HepG2 (cell line): ENCODE measurements around the gene PGAP1. TPM values are rescaled to one million over a fixed set of nuclear protein-coding genes. Genes with fewer than 3 reads are reported as not detected.

Experiments used
- CHD4 ChIP-seq: fragments of 200-600 bp; sonication (generic); IDR thresholded peaks from 2 replicates; pipeline ENCODE4 v1.7.0; 2017; ENCODE audit warnings: mild to moderate bottlenecking, low read length, borderline replicate concordance
- CTCF ChIP-seq: sonication (generic); formaldehyde crosslinking; IDR thresholded peaks from 2 replicates; pipeline ENCODE4 v1.5.0; 2020; ENCODE audit warnings: mild to moderate bottlenecking, missing genetic modification reagents, moderate library complexity
- ESRRA ChIP-seq: sonication (generic); formaldehyde crosslinking; IDR thresholded peaks from 2 replicates; pipeline ENCODE4 v1.5.1; 2020; ENCODE audit warnings: mild to moderate bottlenecking, low read depth, missing genetic modification reagents
- HMGA1 ChIP-seq: sonication (generic); formaldehyde crosslinking; conservative IDR thresholded peaks from 2 replicates; pipeline ENCODE4 v1.4.0; 2020; ENCODE audit warnings: missing genetic modification reagents
- LRRFIP1 ChIP-seq: sonication (generic); formaldehyde crosslinking; conservative IDR thresholded peaks from 2 replicates; pipeline ENCODE4 v1.4.0; 2020; ENCODE audit warnings: missing genetic modification reagents
- MAZ ChIP-seq, 2 experiments: sonication (generic) in 1 of 2; formaldehyde crosslinking in 1 of 2; IDR thresholded peaks; 2 replicates each; pipeline versions ENCODE4 v1.5.0 to v1.6.1; 2012 to 2020; ENCODE audit warnings: low read depth in 2 of 2, mild to moderate bottlenecking in 2 of 2, borderline replicate concordance in 1 of 2, improper control_type of control experiment in 1 of 2, low read length in 1 of 2, missing genetic modification reagents in 1 of 2, moderate library complexity in 1 of 2
- MED1 ChIP-seq: sonication (generic); formaldehyde crosslinking; IDR thresholded peaks from 2 replicates; pipeline ENCODE4 v1.4.0; 2020; ENCODE audit warnings: missing genetic modification reagents
- NFE2L2 ChIP-seq: fragments of 150-350 bp; IDR thresholded peaks from 2 replicates; pipeline ENCODE4 v1.6.1; 2014; ENCODE audit warnings: low read length
- NONO ChIP-seq, 2 experiments: fragments of 450-650 bp in 1 of 2; sonication (generic) in 1 of 2; formaldehyde crosslinking in 1 of 2; IDR thresholded peaks in 1 of 2; conservative IDR thresholded peaks in 1 of 2; 2 replicates each; pipeline versions ENCODE4 v1.6.1 to v1.8.0; 2017 to 2022; ENCODE audit warnings: mild to moderate bottlenecking in 1 of 2, missing genetic modification reagents in 1 of 2, moderate library complexity in 1 of 2
- THYN1 ChIP-seq: sonication (generic); formaldehyde crosslinking; IDR thresholded peaks from 2 replicates; pipeline ENCODE4 v1.8.1; 2023; ENCODE audit warnings: low read depth, mild to moderate bottlenecking, moderate library complexity, missing genetic modification reagents, borderline replicate concordance
- YEATS2 ChIP-seq: sonication (generic); formaldehyde crosslinking; IDR thresholded peaks from 2 replicates; pipeline ENCODE4 v1.4.0; 2020; ENCODE audit warnings: missing genetic modification reagents, borderline replicate concordance
- ZGPAT ChIP-seq: IDR thresholded peaks from 2 replicates; pipeline ENCODE4 v1.6.1; 2016; ENCODE audit warnings: mild to moderate bottlenecking
- ZNF563 ChIP-seq: sonication (generic); formaldehyde crosslinking; IDR thresholded peaks from 2 replicates; pipeline ENCODE4 v1.8.0; 2022; ENCODE audit warnings: mild to moderate bottlenecking, moderate library complexity, missing genetic modification reagents
- ZNF747 ChIP-seq: sonication (generic); formaldehyde crosslinking; IDR thresholded peaks from 2 replicates; pipeline ENCODE4 v1.8.1; 2023; ENCODE audit warnings: missing genetic modification reagents, mild to moderate bottlenecking, borderline replicate concordance
- ZNF768 ChIP-seq: sonication (generic); formaldehyde crosslinking; IDR thresholded peaks from 2 replicates; pipeline ENCODE4 v1.4.0; 2020; ENCODE audit warnings: missing genetic modification reagents
- ZNF83 ChIP-seq: sonication (generic); formaldehyde crosslinking; IDR thresholded peaks from 2 replicates; pipeline ENCODE4 v1.4.0; 2020; ENCODE audit warnings: missing genetic modification reagents, mild to moderate bottlenecking, borderline replicate concordance
- ZZZ3 ChIP-seq: sonication (generic); formaldehyde crosslinking; IDR thresholded peaks from 2 replicates; pipeline ENCODE4 v1.4.0; 2020; ENCODE audit warnings: missing genetic modification reagents, mild to moderate bottlenecking, borderline replicate concordance
- polyA plus RNA-seq, 8 experiments: library from polyadenylated mRNA; depleted of rRNA in 3 of 8; stranded (reverse) in 7 of 8; unstranded in 1 of 8; fragments of >200 nt; fragmentation: Illumina TruSeq in 4 of 8; extraction: Trizol in 4 of 8; gene quantifications; 2 replicates each; pipeline versions ENCODE4 v1.2.1 to v1.2.3, GENCODE V29; 2011 to 2016; ENCODE audit warnings: low read depth in 4 of 8, missing spikeins in 1 of 8, mixed read lengths in 1 of 8; ENCODE audit not compliant: insufficient read depth in 1 of 8
- total RNA-seq, 5 experiments: library from RNA; depleted of rRNA; stranded (reverse); fragments of >200 nt; fragmentation: Illumina TruSeq; extraction: Trizol; gene quantifications; 2 replicates each; pipeline ENCODE4 v1.2.3, GENCODE V29; 2016; ENCODE audit warnings: low read depth in 1 of 5
- TF ChIP-seq, protein P1 (sequence below): sonication (generic); formaldehyde crosslinking; IDR thresholded peaks from 2 replicates; pipeline ENCODE4 v1.8.0; 2022; ENCODE audit warnings: mild to moderate bottlenecking, missing genetic modification reagents; ENCODE audit not compliant: insufficient replicate concordance
- TF ChIP-seq, protein P2 (sequence below): sonication (generic); formaldehyde crosslinking; IDR thresholded peaks from 2 replicates; pipeline ENCODE4 v1.4.0; 2020; ENCODE audit warnings: mild to moderate bottlenecking, missing genetic modification reagents

Gene PGAP1
- total and polyA plus RNA-seq, 2 of the 13 experiments (the other 11 are each of a cell fraction or from before 2014, with no cell fraction given) = 4.1 to 6.4 TPM

GRCh38 chr2:196925768-196926561, 542 bp downstream of the PGAP1 start (continued):
- TF ChIP-seq LRRFIP1 (CRISPR knock-in tag) (no peak), ZNF768 (CRISPR knock-in tag) (no peak), ZGPAT (CRISPR knock-in tag) (no peak), ZNF563 (CRISPR knock-in tag) (no peak), CHD4 (no peak), THYN1 (CRISPR knock-in tag) (no peak), NFE2L2 (no peak), CTCF (CRISPR knock-in tag) (no peak), ESRRA (CRISPR knock-in tag) (peak; percentile 13; the same call in 1 of the 2 replicates), ZZZ3 (CRISPR knock-in tag) (no peak), YEATS2 (CRISPR knock-in tag) (no peak), MAZ (IDR thresholded peaks at IDR 0.05; ENCODE audit: borderline replicate concordance, low read depth, low read length) (no peak), MAZ (CRISPR knock-in tag; IDR thresholded peaks at IDR 0.05; ENCODE audit: low read depth) (no peak), ZNF747 (0 out of 2 replicates have a peak, but pooled peaks have one; percentile 51), MED1 (no peak; the same call in 1 of the 2 replicates), NONO (IDR thresholded peaks at IDR 0.05) (no peak), NONO (CRISPR knock-in tag; conservative IDR thresholded peaks at IDR 0.05) (peak; percentile 52; the same call in 1 of the 2 replicates), ZNF83 (CRISPR knock-in tag) (no peak), HMGA1 (CRISPR knock-in tag) (no peak)
- TF ChIP-seq, protein P1, sequence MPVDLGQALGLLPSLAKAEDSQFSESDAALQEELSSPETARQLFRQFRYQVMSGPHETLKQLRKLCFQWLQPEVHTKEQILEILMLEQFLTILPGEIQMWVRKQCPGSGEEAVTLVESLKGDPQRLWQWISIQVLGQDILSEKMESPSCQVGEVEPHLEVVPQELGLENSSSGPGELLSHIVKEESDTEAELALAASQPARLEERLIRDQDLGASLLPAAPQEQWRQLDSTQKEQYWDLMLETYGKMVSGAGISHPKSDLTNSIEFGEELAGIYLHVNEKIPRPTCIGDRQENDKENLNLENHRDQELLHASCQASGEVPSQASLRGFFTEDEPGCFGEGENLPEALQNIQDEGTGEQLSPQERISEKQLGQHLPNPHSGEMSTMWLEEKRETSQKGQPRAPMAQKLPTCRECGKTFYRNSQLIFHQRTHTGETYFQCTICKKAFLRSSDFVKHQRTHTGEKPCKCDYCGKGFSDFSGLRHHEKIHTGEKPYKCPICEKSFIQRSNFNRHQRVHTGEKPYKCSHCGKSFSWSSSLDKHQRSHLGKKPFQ (CRISPR knock-in tag) = no peak
- TF ChIP-seq, protein P2, sequence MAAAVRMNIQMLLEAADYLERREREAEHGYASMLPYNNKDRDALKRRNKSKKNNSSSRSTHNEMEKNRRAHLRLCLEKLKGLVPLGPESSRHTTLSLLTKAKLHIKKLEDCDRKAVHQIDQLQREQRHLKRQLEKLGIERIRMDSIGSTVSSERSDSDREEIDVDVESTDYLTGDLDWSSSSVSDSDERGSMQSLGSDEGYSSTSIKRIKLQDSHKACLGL (CRISPR knock-in tag) = no peak
